ENCODE measurements around the gene IFNA7. TPM values are rescaled to one million over a fixed set of nuclear protein-coding genes. Genes with fewer than 3 reads are reported as not detected.

The IFNA7 gene
- total RNA-seq = not detected

DNA sequence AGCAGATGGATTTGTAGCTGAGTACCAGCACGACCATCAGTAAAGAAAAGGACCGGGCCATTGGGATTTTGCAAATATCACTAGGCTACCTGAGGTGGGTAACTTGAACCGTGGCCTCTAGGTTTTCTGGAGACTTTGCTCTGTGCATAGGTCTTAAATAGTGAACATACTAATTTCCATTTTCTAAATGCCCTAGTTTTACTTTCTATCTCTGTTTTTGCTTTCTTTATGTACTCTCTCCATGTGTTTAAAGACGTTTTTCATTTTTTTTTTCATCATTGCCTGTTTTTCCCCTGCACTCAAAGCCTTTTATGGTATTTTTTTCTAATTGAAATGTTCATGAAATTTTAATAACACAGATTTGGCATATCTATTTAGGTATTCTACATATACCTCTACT is at the start of gene IFNA7:
Gene IFNA7 (minus strand): TSS at position 101 of the 400 bp plus-strand sequence. CDS start 40 bp downstream, at position 61.

DNA sequence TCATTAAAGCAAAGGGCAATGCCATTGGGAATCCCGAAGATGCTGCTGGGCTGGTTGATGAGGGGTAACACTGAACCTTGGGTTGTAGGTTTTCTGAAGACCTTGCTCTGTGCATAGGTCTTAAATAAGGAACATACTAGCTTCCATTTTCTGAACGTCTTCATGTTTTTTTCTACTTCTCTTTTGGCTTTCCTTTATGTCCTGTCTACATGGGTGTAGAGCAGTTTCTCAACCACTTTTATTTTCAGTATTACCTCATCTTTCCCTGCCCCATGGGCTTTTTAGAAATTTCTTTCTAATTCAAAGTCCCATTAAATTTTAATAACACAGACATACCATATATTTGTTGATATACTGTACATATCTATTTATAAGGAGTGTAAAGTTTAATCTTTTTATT is 37.9 kb upstream of the IFNA7 start, which contains the start of gene IFNA14:
Gene IFNA14 (minus strand): TSS at position 95 of the 400 bp plus-strand sequence. CDS start 70 bp downstream, at position 25.

GRCh38 chr9:21228122-21228521 is 26.1 kb upstream of the IFNA7 start, which contains the start of gene IFNA17:
Gene IFNA17 (minus strand): TSS chr9:21228222. CDS start chr9:21228173, 49 bp downstream.

DNA sequence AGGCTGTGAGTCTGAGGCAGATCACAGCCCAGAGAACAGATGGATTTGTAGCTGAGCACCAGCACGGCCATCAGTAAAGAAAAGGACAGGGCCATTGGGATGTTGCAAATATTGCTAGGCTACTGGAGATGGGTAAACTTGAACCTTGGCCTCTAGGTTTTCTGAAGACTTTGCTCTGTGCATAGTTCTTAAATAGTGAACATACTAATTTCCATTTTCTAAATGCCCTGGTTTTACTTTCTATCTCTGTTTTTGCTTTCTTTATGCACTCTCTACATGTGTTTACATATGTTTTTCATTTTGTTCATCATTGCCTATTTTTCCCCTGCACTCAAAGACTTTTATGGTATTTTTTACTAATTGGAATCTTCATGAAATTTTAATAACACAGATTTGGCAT is 15.2 kb upstream of the IFNA7 start, which contains the start of gene IFNA16:
Gene IFNA16 (minus strand): TSS at position 101 of the 400 bp plus-strand sequence. CDS start 6 bp downstream, at position 95.

DNA sequence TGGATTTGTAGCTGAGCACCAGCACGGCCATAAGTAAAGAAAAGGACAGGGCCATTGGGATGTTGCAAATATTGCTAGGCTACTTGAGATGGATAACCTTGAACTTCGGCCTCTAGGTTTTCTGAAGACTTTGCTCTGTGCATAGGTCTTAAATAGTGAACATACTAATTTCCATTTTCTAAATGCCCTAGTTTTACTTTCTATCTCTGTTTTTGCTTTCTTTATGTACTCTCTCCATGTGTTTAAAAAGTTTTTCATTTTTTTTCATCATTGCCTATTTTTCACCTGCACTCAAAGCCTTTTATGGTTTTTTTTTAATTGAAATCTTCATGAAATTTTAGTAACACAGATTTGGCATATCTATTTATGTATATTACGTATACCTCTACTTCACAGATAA is 5.0 kb upstream of the IFNA7 start, which contains the start of gene IFNA10:
Gene IFNA10 (minus strand): TSS at position 101 of the 400 bp plus-strand sequence. CDS start 46 bp downstream, at position 55.

GRCh38 chr9:21187487-21187886 is 14.5 kb downstream of the IFNA7 start, which contains the start of gene IFNA4:
Gene IFNA4 (minus strand): TSS chr9:21187587. CDS start chr9:21187531, 56 bp downstream.

DNA sequence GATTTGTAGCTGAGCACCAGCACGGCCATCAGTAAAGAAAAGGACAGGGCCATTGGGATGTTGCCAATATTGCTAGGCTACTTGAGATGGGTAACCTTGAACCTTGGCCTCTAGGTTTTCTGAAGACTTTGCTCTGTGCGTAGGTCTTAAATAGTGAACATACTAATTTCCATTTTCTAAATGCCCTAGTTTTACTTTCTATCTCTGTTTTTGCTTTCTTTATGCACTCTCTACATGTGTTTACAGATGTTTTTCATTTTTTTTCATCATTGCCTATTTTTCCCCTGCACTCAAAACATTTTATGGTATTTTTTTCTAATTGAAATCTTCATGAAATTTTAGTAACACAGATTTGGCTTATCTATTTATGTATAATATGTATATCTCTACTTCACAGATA is 35.4 kb downstream of the IFNA7 start, which contains the start of gene IFNA21:
Gene IFNA21 (minus strand): TSS at position 101 of the 400 bp plus-strand sequence. CDS start 48 bp downstream, at position 53.

Small RNAs within 50 kb of the gene (small RNA-seq; reads per million reads assigned to genes)
- not detected for gene RF00019

Other genes with a start within 250 kb of the IFNA7 start
- 1.6 TPM for gene HACD4, start 170.6 kb downstream of the IFNA7 start, total RNA-seq
- gene IFNB1, start 124.3 kb downstream of the IFNA7 start, total RNA-seq = not detected
- gene IFNW1, start 60.4 kb downstream of the IFNA7 start, total RNA-seq = not detected
- gene IFNA21, start 35.5 kb downstream of the IFNA7 start, total RNA-seq = not detected
- not detected for gene IFNA4, start 14.6 kb downstream of the IFNA7 start, total RNA-seq
- gene IFNA10, start 4.9 kb upstream of the IFNA7 start, total RNA-seq = not detected
- gene IFNA16, start 15.1 kb upstream of the IFNA7 start, total RNA-seq = not detected
- gene IFNA17, start 26.0 kb upstream of the IFNA7 start, total RNA-seq = not detected
- not detected for gene IFNA14, start 37.8 kb upstream of the IFNA7 start, total RNA-seq
- gene IFNA5, start 103.1 kb upstream of the IFNA7 start, total RNA-seq = not detected
- 79.1 TPM for gene KLHL9, start 133.2 kb upstream of the IFNA7 start, total RNA-seq
- not detected for gene IFNA6, start 148.7 kb upstream of the IFNA7 start, total RNA-seq
- not detected for gene IFNA13, start 165.9 kb upstream of the IFNA7 start, total RNA-seq
- not detected for gene IFNA2, start 183.2 kb upstream of the IFNA7 start, total RNA-seq
- gene IFNA8, start 206.9 kb upstream of the IFNA7 start, total RNA-seq = not detected
- not detected for gene IFNA1, start 238.2 kb upstream of the IFNA7 start, total RNA-seq